Stimulated activated effector memory CD8-positive, alpha-beta T cell treated with anti-CD3 and anti-CD28 coated beads, Interleukin-12 subunit alpha, Interleukin-12 subunit beta, amount 100 ng/mL, for 72 hours (primary cell): ENCODE results near the gene PXYLP1.

Experiments
- ATAC-seq: fragments of 150-1000 bp; cut with Tn5 transposase; 2 replicates; pipeline ENCODE4 v1.10.0; 2021
- DNase-seq, 2 donors: peaks; one replicate each; pipeline ENCODE4 v3.0.0; 2021 to 2022; ENCODE audit warnings: low spot score in 2 of 2
- H3K27ac Mint-ChIP-seq: one replicate; pipeline ENCODE4 v1.8.0; 2022; ENCODE audit warnings: mild to moderate bottlenecking, mixed read lengths
- H3K36me3 Mint-ChIP-seq: one replicate; pipeline ENCODE4 v1.8.0; 2022; ENCODE audit warnings: mild to moderate bottlenecking, mixed read lengths
- H3K4me1 Mint-ChIP-seq: one replicate; pipeline ENCODE4 v1.8.0; 2022; ENCODE audit warnings: mixed read lengths
- H3K4me3 Mint-ChIP-seq: one replicate; pipeline ENCODE4 v1.8.0; 2022; ENCODE audit warnings: mild to moderate bottlenecking, mixed read lengths
- H3K9me3 Mint-ChIP-seq: one replicate; pipeline ENCODE4 v1.8.0; 2022; ENCODE audit warnings: mixed read lengths

The PXYLP1 gene

DNA sequence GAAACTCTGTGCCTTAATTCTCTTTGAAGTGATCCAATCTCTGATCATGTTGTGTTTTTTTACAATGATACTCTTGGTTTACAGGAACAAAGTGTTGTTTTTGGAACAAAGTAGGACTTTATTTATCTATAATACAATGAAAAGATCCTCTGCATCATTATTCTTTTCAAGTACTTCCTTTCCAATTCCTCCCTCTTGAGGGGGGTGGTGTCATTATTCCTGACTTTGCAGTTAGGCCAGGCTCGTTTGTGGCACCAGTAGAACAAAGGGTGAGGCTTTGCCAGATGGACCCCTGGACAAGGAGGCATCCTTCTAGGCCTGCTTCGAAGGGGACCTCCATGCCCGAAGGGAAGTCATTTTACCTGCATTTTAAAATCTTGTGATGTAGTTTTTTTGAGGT lies 95.0 kb downstream of the PXYLP1 start:
- no peak overlapping the region for H3K4me3 Mint-ChIP-seq
- H3K27ac Mint-ChIP-seq = no peak overlapping the region
- H3K4me1 Mint-ChIP-seq = peaks cover 21% of the 10 kb centered on the region
- no peaks in the 10 kb centered on the region for H3K9me3 Mint-ChIP-seq
- no peaks in the 10 kb centered on the region for H3K36me3 Mint-ChIP-seq
- DNase-seq = no peak
- ATAC-seq = no peak

DNA sequence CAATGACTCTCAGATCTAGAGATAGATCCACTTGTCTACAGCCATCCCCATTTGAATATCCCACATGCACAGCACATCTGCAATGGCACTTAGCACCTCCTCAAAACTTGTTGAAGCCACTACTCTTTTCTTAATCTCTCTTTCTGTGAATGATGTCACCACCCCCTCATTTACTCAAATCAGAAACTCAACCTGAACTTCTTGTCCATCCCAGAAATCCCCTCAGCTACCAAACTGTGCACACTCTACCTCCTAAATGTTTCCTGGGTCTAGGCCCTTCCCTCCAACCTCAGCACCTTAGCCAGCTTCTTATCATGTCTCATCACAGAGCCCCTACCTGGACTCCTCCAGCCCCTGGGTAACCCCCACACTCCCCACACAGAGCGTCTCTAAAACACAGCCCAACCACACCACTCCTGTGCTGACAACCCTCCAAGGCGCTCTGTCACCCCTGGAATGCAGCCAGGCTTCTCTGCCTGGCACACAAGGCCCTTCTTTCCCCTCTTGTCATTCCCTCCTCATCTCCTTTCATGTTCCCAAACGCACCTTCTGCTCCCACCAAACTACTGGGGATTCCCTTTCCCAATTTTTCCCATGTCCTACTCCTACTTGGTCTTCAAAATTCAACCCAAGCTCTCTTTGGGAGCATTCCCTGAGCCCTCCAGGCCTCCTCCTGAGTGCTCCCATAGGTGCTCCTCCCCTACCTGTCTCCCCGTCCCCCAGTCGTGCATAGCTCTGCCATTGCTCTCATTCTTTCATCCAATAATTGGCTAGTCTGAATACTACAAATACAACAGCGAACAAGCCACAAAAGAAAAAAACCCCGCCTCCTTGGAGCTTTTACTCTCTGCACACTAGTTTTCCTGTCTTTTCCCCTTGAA lies 96.9 kb downstream of the PXYLP1 start:
- DNase-seq = peak in 1 of 2 donors; percentile 72
- Mint-ChIP-seq H3K36me3 (no peaks in the 10 kb centered on the region), H3K9me3 (no peaks in the 10 kb centered on the region), H3K27ac (peak overlapping the region; percentile 48), H3K4me1 (peaks cover 29% of the 10 kb centered on the region), H3K4me3 (peak overlapping the region; percentile 0)
- ATAC-seq = peak; percentile 85

DNA sequence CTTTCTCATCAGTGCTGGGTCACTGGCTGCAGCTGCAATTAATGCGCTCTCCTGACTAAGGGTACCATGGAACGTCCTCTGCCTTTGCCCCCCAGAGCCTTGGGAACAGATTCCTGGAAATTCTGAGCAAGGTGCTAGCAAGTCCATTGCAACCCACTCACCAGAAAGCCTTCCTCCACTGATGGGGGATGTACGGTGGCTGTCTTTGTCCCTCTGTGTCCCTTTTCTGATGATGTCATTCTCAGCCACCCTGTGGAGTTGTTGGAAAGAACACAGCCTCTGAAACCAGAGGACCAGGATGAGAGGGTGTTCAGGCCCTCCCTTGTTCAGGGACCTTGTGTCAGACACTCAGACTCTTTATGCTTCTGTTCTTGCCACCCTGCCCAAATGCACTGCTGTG lies 98.6 kb downstream of the PXYLP1 start:
- H3K36me3 Mint-ChIP-seq = no peaks in the 10 kb centered on the region
- H3K4me3 Mint-ChIP-seq = no peak overlapping the region
- H3K4me1 Mint-ChIP-seq = peaks cover 29% of the 10 kb centered on the region
- no peak for DNase-seq
- H3K9me3 Mint-ChIP-seq = no peaks in the 10 kb centered on the region
- no peak overlapping the region for H3K27ac Mint-ChIP-seq
- no peak for ATAC-seq

DNA sequence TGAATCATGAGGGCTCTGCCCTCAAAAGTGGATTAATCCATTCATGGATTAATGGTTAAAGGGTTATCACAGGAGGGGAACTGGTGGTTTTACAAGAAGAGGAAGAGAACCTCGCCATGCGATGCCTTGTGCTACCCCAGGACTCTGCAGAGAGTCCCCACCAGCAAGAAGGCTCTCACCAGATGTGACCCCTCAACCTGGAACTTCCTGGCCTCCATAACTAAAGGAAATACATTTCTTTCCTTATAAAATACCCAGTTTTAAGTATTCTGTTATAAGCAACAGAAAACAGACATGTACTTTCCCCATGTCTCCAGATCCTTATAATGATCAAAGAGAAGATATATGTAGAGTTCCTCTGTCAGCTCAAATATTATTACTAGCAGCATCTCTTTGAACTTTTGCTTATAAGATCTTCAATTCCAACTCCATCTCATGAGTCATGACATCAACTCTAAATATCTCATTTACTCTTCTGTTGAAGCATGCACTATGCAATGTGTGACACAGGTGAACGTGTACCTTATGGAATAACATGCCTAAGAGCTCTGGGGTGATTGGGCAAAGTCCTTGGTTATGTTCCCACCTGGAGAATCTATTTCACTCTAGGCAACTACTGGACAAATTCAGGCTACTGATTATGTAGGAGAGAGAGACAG lies 99.2 kb downstream of the PXYLP1 start:
- Mint-ChIP-seq H3K27ac (no peak overlapping the region), H3K9me3 (no peaks in the 10 kb centered on the region), H3K4me3 (no peak overlapping the region), H3K4me1 (peaks cover 29% of the 10 kb centered on the region), H3K36me3 (no peaks in the 10 kb centered on the region)
- no peak for DNase-seq
- ATAC-seq = no peak

- peaks cover 29% of the 10 kb centered on the region for H3K4me1 Mint-ChIP-seq
- no peaks in the 10 kb centered on the region for H3K36me3 Mint-ChIP-seq
- H3K4me3 Mint-ChIP-seq = no peak overlapping the region
- H3K9me3 Mint-ChIP-seq = no peaks in the 10 kb centered on the region
- DNase-seq (no peak), ATAC-seq (peak; percentile 55)
- no peak overlapping the region for H3K27ac Mint-ChIP-seq
These were observed 100.0 kb downstream of the PXYLP1 start for GRCh38 chr3:141331377-141332318.

GRCh38 chr3:141332416-141332815 lies 100.8 kb downstream of the PXYLP1 start:
- DNase-seq = no peak
- Mint-ChIP-seq H3K4me1 (peaks cover 29% of the 10 kb centered on the region), H3K4me3 (no peak overlapping the region), H3K36me3 (no peaks in the 10 kb centered on the region), H3K9me3 (no peaks in the 10 kb centered on the region), H3K27ac (no peak overlapping the region)
- ATAC-seq = no peak

DNA sequence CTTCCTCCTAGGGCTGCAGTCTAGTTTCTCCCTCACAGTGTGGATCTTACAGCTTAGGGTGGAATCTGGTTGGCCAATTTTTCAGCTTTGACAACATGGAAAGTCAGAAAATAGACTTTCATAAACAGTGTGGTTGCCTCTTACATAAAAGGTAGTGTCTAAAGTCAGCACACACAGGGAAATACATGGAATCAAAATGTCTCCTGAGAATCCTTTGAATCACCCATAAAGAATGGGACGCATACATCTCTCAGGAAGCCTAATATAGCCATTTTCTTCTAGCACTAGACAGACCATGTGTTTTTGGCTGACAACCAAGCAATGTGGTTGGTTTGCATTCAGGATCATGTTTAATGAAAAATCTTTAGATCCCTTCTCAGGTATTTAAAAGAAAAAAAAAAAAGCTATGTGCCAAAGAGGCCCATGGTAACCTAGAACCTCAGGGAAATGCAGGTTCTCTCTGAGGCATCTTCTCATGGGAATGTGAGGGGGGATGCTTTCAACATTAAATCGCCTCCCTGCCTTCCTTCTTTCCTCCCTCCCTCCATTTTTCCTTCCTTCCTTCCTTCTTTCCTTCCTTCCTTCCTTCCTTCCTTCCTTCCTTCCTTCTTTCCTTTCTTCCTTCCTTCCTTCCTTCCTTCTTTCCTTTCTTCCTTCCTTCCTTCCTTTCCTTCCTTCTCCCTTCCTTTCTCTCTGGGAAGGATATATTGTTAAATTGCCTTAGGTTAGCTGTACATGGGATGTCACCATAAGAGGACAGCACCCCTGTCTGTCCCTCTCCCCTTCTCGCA lies 102.4 kb downstream of the PXYLP1 start:
- H3K4me1 Mint-ChIP-seq = peaks cover 17% of the 10 kb centered on the region
- H3K36me3 Mint-ChIP-seq = no peaks in the 10 kb centered on the region
- DNase-seq (no peak), ATAC-seq (no peak)
- H3K4me3 Mint-ChIP-seq = no peak overlapping the region
- H3K9me3 Mint-ChIP-seq = no peaks in the 10 kb centered on the region
- no peak overlapping the region for H3K27ac Mint-ChIP-seq

- ATAC-seq (no peak), DNase-seq (no peak)
- no peak overlapping the region for H3K27ac Mint-ChIP-seq
- H3K36me3 Mint-ChIP-seq = no peaks in the 10 kb centered on the region
- no peaks in the 10 kb centered on the region for H3K9me3 Mint-ChIP-seq
- H3K4me3 Mint-ChIP-seq = no peak overlapping the region
- H3K4me1 Mint-ChIP-seq = peaks cover 15% of the 10 kb centered on the region
These were observed 103.1 kb downstream of the PXYLP1 start for GRCh38 chr3:141334627-141335250.

- H3K4me3 Mint-ChIP-seq = no peak overlapping the region
- H3K36me3 Mint-ChIP-seq = no peaks in the 10 kb centered on the region
- DNase-seq (no peak), ATAC-seq (no peak)
- no peaks in the 10 kb centered on the region for H3K9me3 Mint-ChIP-seq
- H3K27ac Mint-ChIP-seq = no peak overlapping the region
- H3K4me1 Mint-ChIP-seq = peaks cover 15% of the 10 kb centered on the region
These were observed 104.0 kb downstream of the PXYLP1 start for GRCh38 chr3:141335531-141336061.

- Mint-ChIP-seq H3K4me1 (peaks cover 6% of the 10 kb centered on the region), H3K9me3 (no peaks in the 10 kb centered on the region), H3K36me3 (no peaks in the 10 kb centered on the region), H3K4me3 (no peak overlapping the region), H3K27ac (no peak overlapping the region)
- ATAC-seq = peak; percentile 36
- DNase-seq = no peak
These were observed 105.3 kb downstream of the PXYLP1 start for GRCh38 chr3:141336672-141337522.

- no peak overlapping the region for H3K27ac Mint-ChIP-seq
- ATAC-seq (no peak), DNase-seq (no peak)
- no peak overlapping the region for H3K4me3 Mint-ChIP-seq
- no peaks in the 10 kb centered on the region for H3K9me3 Mint-ChIP-seq
- H3K36me3 Mint-ChIP-seq = no peaks in the 10 kb centered on the region
- no peaks in the 10 kb centered on the region for H3K4me1 Mint-ChIP-seq
These were observed 105.9 kb downstream of the PXYLP1 start for GRCh38 chr3:141337523-141337854.

DNA sequence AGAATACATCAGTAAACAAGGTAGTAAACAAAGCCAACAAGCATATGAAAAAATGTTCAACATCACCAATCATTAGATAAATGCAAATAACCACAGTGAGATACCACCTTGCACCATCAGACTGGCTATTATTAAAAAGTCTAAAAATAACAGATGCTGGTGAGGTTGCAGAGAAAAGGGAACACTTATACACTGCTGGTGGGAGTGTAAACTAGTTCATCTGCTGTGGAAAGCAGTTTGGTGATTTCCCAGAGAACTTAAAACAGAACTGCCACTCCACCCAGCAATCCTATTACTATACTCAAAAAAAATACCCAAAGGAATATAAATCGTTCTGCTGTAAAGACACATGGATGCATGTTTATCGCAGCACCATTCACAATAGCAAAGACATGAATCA lies 106.4 kb downstream of the PXYLP1 start:
- H3K9me3 Mint-ChIP-seq = no peaks in the 10 kb centered on the region
- H3K27ac Mint-ChIP-seq = no peak overlapping the region
- no peaks in the 10 kb centered on the region for H3K4me1 Mint-ChIP-seq
- H3K4me3 Mint-ChIP-seq = no peak overlapping the region
- DNase-seq (no peak), ATAC-seq (no peak)
- no peaks in the 10 kb centered on the region for H3K36me3 Mint-ChIP-seq

DNA sequence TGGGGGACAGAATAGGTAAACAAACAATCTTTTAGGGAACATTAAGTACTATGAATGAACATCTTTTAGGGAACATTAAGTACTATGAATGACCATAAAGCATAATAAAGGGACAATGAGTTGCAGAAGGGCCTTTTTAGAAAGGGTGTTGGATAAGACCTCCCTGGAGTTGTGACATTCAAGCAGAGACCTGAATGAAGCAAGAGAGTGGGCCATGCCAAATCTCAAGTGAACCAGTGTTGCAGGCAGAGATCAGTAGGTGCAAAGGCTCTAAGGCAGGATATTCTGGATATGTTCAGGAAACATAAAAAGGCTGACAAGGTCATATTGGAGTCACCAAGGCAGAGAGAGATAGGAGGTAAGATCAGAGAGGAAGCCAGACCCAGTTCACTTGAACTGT lies 107.3 kb downstream of the PXYLP1 start:
- Mint-ChIP-seq H3K9me3 (no peaks in the 10 kb centered on the region), H3K4me1 (no peaks in the 10 kb centered on the region), H3K27ac (no peak overlapping the region), H3K4me3 (no peak overlapping the region), H3K36me3 (no peaks in the 10 kb centered on the region)
- DNase-seq (no peak), ATAC-seq (no peak)
